Measurements from ENCODE around the gene RNF112.

DNA sequence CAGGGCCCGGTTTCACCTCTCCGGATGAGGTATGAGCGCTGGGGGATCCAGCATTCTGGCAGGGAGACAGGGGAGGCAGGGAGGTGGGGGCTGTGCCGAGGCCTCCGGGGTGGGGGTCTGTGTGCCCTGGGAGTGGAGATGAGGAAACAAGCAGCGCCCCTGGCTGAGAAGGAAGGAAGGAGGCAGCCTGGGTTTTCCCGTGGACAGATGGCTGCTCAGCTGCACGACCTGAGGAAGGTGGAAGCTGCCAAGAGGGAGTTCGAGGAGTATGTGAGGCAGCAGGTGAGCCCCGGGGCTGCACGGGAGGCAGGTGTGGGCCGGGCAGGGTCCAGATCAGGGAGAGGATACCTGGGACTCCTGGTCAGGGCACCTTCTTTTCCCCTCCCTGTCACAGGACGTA lies 4.3 kb downstream of the RNF112 start:
- TF ChIP-seq, protein P1, sequence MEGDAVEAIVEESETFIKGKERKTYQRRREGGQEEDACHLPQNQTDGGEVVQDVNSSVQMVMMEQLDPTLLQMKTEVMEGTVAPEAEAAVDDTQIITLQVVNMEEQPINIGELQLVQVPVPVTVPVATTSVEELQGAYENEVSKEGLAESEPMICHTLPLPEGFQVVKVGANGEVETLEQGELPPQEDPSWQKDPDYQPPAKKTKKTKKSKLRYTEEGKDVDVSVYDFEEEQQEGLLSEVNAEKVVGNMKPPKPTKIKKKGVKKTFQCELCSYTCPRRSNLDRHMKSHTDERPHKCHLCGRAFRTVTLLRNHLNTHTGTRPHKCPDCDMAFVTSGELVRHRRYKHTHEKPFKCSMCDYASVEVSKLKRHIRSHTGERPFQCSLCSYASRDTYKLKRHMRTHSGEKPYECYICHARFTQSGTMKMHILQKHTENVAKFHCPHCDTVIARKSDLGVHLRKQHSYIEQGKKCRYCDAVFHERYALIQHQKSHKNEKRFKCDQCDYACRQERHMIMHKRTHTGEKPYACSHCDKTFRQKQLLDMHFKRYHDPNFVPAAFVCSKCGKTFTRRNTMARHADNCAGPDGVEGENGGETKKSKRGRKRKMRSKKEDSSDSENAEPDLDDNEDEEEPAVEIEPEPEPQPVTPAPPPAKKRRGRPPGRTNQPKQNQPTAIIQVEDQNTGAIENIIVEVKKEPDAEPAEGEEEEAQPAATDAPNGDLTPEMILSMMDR (IDR thresholded peaks at IDR 0.05), result no peak
- TF ChIP-seq POLR2A (IDR thresholded peaks at IDR 0.05), result no peak
- no peak for TF ChIP-seq EP300 (IDR thresholded peaks at IDR 0.05)

Data from tibial nerve (tissue), 4 donors.